ENCODE results near the gene XXYLT1.

Gene XXYLT1

DNA sequence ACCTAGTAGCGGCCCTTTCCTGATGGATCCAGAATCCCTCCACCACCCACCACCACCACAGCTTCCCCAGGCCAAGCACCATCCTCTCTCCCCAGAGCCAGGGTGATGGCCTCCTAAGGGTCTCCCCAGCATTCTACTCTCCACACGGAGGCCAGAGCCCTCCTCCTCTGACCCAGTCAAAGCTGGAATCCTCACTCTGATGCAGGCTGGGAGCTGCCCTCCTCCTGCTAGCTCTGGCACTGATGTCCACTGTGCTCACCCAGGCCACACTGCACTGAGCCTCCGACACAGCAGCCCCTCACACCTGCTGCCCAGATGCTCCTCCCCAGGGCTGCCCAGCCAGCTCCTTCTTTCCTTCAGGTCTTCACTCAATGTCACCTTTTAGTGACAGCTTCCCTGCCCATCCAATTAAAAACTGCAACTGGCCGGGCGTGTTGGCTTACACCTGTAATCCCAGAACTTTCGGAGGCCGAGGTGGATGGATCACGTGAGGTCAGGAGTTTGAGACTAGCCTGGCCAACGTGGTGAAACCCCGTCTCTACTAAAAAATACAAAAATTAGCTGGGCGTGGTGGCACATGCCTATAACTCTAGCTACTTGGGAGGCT, 21.0 kb downstream of the XXYLT1 start:
- H3K27me3 Mint-ChIP-seq: no peaks in the 10 kb centered on the region
- H3K9me3 Mint-ChIP-seq: no peaks in the 10 kb centered on the region
- no peak overlapping the region for H3K27ac Mint-ChIP-seq
- no peak overlapping the region for H3K4me3 Mint-ChIP-seq
- H3K36me3 Mint-ChIP-seq (ENCODE audit: low read depth): peaks cover 7% of the 10 kb centered on the region
- ATAC-seq (no peak), DNase-seq (no peak)
- peaks cover 33% of the 10 kb centered on the region for H3K4me1 Mint-ChIP-seq

DNA sequence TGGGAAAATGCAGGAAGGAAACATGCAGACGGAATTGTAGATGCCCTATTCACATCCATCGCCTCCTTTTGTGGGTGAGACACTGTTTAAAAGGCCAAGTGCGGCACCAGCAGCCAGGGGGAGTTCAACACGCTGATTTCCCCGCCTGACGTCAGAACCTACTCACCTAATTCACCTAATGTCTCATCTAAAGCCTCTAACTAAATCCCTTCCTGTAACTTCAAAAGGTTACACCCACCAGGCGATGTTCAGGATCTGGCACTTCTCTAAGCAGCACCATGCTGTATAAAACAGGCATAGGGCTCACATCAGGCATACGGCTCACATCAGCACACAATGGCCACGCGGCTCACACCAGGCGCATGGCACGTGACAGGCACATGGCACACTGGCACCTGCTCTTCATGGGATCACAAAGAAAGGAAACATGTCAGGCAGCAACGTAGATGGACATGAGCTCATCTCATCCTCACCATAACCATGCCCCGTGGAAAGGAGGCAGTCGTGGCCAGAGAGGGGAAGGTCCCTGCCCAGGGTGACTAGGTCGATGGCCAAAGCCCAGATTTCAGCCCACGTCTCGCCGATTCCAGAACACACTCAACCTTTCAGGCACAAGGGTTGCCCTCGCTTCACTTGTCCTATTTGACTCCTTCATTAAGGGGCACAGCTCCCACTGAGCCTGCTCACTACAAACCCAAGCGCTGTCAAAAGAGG, 21.7 kb downstream of the XXYLT1 start:
- Mint-ChIP-seq H3K9me3 (no peaks in the 10 kb centered on the region), H3K4me1 (peaks cover 33% of the 10 kb centered on the region), H3K4me3 (no peak overlapping the region), H3K27ac (no peak overlapping the region), H3K36me3 (ENCODE audit: low read depth) (peaks cover 7% of the 10 kb centered on the region), H3K27me3 (no peaks in the 10 kb centered on the region)
- no peak for DNase-seq
- no peak for ATAC-seq

DNA sequence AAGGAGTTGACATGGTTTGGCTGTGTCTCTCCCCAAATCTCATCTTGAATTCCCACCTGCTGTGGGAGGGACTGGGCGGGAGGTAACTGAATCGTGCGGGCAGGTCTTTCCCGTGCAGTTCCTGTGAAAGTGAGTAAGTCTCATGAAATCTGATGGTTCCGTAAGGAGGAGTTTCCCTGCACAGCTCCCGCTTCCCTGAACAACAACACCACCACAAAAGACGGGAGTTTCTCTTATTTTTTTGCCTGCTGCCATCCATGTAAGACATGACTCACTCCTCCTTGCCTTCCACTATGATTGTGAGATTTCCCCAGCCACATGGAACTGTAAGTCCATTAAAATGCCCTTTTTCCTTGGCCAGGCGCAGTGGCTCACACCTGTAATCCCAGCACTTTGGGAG, 22.7 kb downstream of the XXYLT1 start:
- Mint-ChIP-seq H3K4me3 (no peak overlapping the region), H3K9me3 (no peaks in the 10 kb centered on the region), H3K36me3 (ENCODE audit: low read depth) (peaks cover 7% of the 10 kb centered on the region), H3K27me3 (no peaks in the 10 kb centered on the region), H3K4me1 (peaks cover 33% of the 10 kb centered on the region), H3K27ac (no peak overlapping the region)
- ATAC-seq: no peak
- no peak for DNase-seq

DNA sequence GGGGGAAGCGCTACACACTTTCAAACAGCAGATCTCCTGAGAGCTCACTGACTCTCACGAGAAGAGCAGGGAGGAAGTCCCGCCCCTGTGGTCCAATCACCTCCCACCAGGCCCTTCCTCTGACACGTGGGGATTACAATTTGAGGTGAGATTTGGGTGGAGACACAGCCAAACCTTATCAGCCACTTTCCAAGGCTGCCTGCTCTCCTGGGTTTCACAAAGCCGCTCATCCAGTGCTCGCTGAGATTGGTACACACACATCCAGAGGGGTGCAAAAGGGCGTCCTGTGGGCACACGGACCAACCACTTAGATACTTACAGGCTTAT, 23.1 kb downstream of the XXYLT1 start:
- H3K27ac Mint-ChIP-seq: no peak overlapping the region
- peaks cover 32% of the 10 kb centered on the region for H3K4me1 Mint-ChIP-seq
- DNase-seq (no peak), ATAC-seq (no peak)
- no peak overlapping the region for H3K4me3 Mint-ChIP-seq
- H3K9me3 Mint-ChIP-seq: no peaks in the 10 kb centered on the region
- H3K27me3 Mint-ChIP-seq: no peaks in the 10 kb centered on the region
- peaks cover 7% of the 10 kb centered on the region for H3K36me3 Mint-ChIP-seq (ENCODE audit: low read depth)

DNA sequence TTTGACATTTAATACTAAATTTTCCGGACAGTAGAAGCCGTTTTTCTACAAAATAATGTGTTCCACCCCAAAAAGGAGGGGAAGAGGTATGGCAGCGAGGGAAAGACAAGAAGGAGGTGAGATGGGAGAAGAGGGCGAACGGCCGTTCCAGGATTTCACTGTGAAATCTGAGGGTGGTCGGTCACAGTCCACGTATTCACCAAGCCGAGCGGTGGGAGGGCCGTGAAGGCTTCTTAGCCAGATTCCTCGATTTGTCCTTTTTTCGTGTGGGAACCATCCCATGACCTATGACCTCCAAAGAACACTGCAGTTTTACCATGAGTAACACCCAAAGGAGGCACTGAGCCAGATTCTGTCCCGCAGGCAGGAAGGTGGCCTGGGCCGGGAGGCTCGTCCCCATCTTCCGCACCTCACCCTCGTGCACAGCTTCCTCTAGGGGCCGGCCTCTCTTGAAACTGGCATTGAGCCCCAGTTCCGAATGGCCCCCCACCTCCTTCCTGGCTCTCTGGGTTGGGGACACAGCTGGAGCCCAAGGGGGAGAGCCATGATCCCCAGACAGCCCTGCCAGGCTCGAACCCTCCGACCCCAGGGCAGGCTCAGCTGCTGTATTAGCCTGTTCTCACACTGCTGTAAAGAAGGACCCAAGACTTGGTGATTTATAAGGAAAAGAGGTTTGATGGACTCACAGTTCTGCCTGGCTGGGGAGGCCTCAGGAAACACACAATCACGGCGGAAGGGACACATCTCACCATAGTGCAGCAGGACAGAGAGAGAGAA, 23.7 kb downstream of the XXYLT1 start:
- Mint-ChIP-seq H3K4me1 (peaks cover 27% of the 10 kb centered on the region), H3K9me3 (no peaks in the 10 kb centered on the region), H3K27ac (no peak overlapping the region), H3K36me3 (ENCODE audit: low read depth) (peaks cover 7% of the 10 kb centered on the region), H3K4me3 (no peak overlapping the region), H3K27me3 (no peaks in the 10 kb centered on the region)
- DNase-seq (no peak), ATAC-seq (no peak)

DNA sequence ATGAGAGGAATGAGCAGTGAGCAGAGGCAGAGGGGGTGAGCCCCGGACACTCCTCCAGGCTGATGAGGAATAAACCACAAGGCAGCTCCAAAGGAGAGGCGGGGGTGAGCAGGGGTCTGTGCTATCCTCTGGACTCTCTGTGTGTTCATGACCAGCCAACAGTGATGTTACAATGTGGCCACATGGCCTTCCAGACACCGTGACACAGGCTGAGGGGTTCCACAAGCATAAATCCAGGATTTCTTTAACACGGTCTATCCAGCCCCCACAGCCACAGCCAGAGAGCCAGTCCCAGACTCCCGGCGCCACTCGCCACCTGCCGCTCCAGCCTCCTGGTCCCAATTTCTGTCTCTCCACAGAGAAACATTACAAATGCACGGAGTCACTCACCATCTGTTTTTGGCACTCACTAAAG, 24.4 kb downstream of the XXYLT1 start:
- Mint-ChIP-seq H3K4me1 (peaks cover 22% of the 10 kb centered on the region), H3K36me3 (ENCODE audit: low read depth) (peaks cover 7% of the 10 kb centered on the region), H3K27ac (no peak overlapping the region), H3K4me3 (no peak overlapping the region), H3K9me3 (no peaks in the 10 kb centered on the region), H3K27me3 (no peaks in the 10 kb centered on the region)
- no peak for DNase-seq
- ATAC-seq: no peak

DNA sequence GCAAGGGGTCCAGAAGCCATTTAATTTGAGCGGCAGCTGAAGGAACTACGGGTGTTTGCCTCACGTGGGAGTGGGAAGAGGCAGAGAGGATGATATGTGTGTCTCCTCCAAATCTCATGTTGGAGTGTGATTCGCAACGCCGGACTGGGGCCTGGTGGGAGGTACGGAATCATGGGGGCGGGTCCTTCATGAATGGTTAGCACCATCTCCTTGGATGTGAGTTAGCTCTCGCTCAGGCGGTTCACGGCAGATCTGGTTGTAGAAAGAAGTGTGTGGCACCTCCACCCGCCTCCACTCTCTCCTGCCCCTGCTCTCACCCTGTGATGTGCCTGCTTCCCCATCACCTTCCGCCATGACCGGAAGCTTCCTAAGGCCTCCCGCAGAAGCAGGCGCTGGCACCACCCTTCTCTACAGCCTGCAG, 25.4 kb downstream of the XXYLT1 start:
- Mint-ChIP-seq H3K27ac (no peak overlapping the region), H3K36me3 (ENCODE audit: low read depth) (peaks cover 7% of the 10 kb centered on the region)
- ATAC-seq: no peak

DNA sequence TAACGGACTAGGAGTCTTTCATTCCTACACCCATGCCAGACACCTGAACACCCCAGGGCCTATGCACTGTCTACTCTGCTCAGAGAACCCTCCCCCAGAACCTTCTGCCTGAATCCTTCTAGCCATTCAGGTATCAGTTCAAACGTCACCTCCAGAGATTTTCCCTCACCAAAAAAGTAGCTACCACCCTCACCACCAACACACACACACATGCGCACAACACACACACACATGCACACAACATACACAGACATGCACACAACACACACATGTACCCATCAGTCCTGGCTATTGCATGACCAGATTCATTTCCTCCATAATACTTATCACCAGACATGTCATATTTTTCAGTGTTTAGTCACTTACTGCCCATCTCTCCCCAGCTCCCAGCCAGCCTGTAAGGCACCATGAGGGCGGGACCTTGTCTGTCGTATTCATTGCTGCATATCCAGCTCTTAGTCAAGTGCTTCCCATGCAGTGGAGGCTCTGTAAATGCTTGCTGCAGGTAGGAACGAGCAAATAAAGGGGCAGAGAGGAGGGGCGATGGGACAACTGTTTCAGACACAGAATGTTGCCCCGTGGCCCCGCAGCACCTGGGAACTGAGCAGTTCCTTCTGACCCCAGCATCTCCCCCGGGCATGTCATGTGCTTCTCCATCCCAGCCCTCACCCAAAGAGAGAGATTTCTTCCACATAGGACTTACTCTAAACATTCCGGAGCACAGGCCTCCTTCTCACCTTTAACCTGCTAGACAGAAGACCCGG, 29.2 kb downstream of the XXYLT1 start:
- Mint-ChIP-seq H3K27me3 (no peaks in the 10 kb centered on the region), H3K9me3 (no peaks in the 10 kb centered on the region), H3K4me1 (no peaks in the 10 kb centered on the region), H3K4me3 (no peak overlapping the region), H3K27ac (no peak overlapping the region), H3K36me3 (ENCODE audit: low read depth) (peaks cover 13% of the 10 kb centered on the region)
- no peak for ATAC-seq
- DNase-seq: no peak

More for the DNA sequence above, 25.4 kb downstream of the XXYLT1 start:
- Mint-ChIP-seq H3K27me3 (no peaks in the 10 kb centered on the region), H3K9me3 (no peaks in the 10 kb centered on the region), H3K4me1 (peaks cover 12% of the 10 kb centered on the region), H3K4me3 (no peak overlapping the region)
- no peak for DNase-seq

DNA sequence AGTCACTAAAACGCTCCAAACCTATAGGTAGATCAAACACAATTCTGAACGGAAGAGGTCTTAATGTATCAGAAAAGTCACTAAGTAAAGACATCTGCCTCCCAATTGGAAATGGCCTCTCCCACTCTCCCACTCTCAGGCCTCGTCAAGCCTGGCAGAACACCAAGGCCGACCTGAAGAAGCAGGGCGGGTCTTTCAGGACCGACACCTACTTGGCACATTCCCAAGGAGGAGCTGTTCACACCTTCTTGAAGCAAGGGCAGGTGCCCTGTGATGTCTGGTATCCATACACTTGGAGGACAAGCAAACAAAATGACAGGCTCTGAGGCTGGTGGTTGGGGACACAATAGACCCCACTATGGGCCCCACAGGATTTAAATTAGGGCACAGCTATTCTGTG, 30.0 kb downstream of the XXYLT1 start:
- no peak overlapping the region for H3K27ac Mint-ChIP-seq
- H3K4me1 Mint-ChIP-seq: no peaks in the 10 kb centered on the region
- no peaks in the 10 kb centered on the region for H3K9me3 Mint-ChIP-seq
- H3K27me3 Mint-ChIP-seq: no peaks in the 10 kb centered on the region
- DNase-seq (no peak), ATAC-seq (no peak)
- peaks cover 13% of the 10 kb centered on the region for H3K36me3 Mint-ChIP-seq (ENCODE audit: low read depth)
- H3K4me3 Mint-ChIP-seq: no peak overlapping the region

DNA sequence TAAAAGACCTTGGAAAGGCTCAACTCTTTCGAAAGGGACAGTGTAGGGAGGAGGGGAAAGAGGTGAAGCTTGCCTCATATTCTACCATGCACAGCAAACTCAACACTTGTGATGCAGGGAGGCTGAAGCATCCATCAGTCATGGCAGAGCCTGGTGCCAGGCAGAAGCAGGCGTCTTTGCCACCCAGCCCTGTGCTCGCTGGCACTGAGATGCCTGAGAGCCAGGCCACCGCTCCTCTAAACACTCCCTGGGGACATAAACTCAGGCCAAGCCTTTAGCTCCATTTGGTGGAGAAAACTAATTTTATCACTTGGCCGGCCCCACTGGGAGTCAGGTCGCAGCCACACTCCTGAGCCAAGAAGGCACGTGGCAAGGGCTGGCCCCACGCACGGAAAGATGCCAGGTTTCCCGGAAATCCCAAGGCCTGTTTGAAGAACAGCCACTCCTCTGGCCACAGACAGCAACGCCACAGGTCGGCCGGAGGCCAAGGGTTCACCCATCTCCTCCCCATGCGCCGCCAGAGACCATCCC, 30.7 kb downstream of the XXYLT1 start:
- no peak overlapping the region for H3K27ac Mint-ChIP-seq
- no peak for ATAC-seq
- H3K9me3 Mint-ChIP-seq: no peaks in the 10 kb centered on the region
- no peak overlapping the region for H3K4me3 Mint-ChIP-seq
- no peaks in the 10 kb centered on the region for H3K4me1 Mint-ChIP-seq
- H3K27me3 Mint-ChIP-seq: no peaks in the 10 kb centered on the region
- DNase-seq: no peak
- peaks cover 14% of the 10 kb centered on the region for H3K36me3 Mint-ChIP-seq (ENCODE audit: low read depth)

DNA sequence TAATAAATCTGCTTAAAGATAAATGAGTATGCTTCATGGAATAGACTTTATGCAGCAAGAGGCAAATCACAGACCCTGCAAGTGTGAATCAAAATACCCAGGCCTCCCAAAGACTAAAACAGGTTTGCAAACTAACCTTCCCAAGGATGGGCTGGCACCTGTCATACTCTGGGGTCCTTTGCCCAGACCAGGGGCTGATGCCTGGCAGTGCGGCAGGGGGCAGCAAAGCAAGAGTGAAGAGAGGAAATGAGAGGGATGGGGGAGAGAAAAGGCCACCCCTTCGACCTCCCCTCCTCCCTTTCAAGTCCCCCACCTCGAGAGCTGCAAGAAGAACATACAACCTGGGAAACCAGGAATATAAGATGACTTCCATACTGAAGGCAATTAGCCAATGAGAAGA, 31.8 kb downstream of the XXYLT1 start:
- Mint-ChIP-seq H3K27ac (no peak overlapping the region), H3K27me3 (no peaks in the 10 kb centered on the region), H3K9me3 (no peaks in the 10 kb centered on the region), H3K36me3 (ENCODE audit: low read depth) (peaks cover 17% of the 10 kb centered on the region), H3K4me1 (no peaks in the 10 kb centered on the region), H3K4me3 (no peak overlapping the region)
- no peak for ATAC-seq
- no peak for DNase-seq

DNA sequence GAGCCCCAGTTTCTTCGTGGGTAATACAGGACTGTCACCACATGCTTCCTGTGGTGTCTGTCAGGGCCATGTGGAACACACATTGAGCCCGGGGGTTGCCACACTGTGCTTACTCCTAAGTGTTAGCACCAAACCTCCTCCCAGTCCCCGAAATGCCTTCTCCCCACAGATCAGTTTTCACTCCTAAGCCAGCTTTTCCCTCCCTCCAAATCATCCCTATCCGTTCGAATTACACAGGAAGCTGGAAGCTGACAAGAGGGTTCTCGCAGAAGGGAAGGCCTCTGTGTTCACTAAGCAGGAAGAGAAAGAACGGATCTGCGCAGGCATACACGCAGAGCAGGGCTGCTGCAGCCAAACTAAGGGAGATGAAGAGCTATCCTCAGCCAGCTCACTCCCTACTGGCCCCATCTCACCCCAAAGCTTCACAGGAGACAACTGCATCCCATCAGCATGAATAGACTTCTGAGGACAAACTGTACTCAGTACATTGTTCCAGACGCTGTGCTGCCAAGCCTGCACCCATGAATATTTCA, 32.3 kb downstream of the XXYLT1 start:
- DNase-seq: no peak
- H3K9me3 Mint-ChIP-seq: no peaks in the 10 kb centered on the region
- peaks cover 17% of the 10 kb centered on the region for H3K36me3 Mint-ChIP-seq (ENCODE audit: low read depth)
- H3K27ac Mint-ChIP-seq: no peak overlapping the region
- H3K27me3 Mint-ChIP-seq: no peaks in the 10 kb centered on the region
- H3K4me1 Mint-ChIP-seq: no peaks in the 10 kb centered on the region
- peak; percentile 46 for ATAC-seq
- no peak overlapping the region for H3K4me3 Mint-ChIP-seq

DNA sequence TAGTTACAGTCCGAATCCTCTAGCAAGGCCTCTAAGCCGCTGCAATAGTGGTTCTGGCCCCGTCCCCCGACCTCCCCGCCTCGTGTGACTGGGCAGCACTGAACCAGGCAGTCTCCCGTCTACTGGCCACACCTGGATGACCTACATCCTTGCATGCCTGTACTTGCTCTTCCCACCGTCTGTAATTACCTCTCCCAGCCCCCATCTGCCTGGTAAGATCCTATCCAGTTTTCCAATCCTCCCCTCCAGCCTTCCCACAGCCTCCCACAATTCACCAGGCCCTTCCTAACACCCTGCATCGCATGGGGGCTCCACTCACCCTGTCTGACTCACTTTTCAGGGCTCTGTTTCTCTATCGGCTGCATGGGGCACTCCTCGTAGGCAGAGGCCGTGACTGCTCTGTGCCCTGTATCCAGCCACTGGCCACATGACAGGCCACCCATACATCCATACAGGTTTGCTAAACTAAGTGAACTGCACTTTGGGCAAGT, 32.8 kb downstream of the XXYLT1 start:
- H3K9me3 Mint-ChIP-seq: no peaks in the 10 kb centered on the region
- H3K27ac Mint-ChIP-seq: no peak overlapping the region
- ATAC-seq (no peak), DNase-seq (no peak)
- peaks cover 17% of the 10 kb centered on the region for H3K36me3 Mint-ChIP-seq (ENCODE audit: low read depth)
- no peak overlapping the region for H3K4me3 Mint-ChIP-seq
- no peaks in the 10 kb centered on the region for H3K27me3 Mint-ChIP-seq
- H3K4me1 Mint-ChIP-seq: no peaks in the 10 kb centered on the region

Data from activated naive CD8-positive, alpha-beta T cell treated with anti-CD3 and anti-CD28 coated beads, Interleukin-2, amount 50 U/mL, for 24 hours (primary cell).